Measurements from ENCODE around the gene ADISSP. TPM values are rescaled to one million over a fixed set of nuclear protein-coding genes. Genes with fewer than 3 reads are reported as not detected.

Gene ADISSP
- total and polyA plus RNA-seq, 2 of the 13 experiments (the other 11 are each of a cell fraction or from before 2014, with no cell fraction given), result 38.3 to 90.6 TPM

DNA sequence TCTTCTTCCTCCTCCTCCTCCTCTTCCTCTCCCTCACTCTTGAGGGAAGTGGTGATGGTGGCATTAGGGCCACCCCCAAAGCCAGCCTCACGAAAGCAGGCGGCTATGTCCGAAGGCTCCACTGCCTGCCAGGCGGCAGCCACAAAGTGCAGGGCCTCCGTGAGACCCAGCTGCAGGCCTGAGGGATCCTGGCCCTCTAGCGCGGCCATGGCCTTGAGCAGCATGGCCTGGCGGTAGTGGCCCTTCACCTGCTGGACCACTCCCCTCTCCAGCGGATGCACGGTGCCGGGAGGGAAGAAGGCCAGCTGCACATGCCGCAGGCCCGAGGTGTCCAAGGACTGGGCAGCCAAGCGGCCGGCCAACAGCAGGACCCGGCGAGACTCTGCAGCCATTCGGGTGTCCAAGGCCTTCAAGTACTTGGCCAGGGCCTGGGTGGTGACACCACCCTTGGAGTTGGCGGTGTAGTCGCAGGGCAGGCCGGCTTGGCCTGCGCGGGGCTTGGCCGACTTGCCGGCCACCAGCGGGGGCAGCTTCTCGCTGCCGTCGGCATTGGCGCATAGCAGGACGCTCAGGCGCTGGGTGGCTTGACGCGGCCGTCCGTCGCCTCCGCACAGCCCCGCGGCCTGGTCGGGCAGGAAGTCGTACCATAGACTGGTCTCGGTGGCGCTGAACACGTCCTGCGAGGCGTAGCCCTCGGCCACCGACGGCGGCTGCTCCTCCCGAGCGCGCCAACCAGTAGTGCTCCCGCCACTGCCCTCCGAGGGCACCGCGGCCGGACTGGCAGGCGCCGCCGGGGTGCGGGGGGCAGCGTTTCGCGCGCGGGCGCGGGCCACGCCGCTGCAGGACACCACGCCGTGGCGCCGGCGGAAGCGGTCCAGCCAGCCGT, 17.9 kb upstream of the ADISSP start (continued):
- TF ChIP-seq MAFG (CRISPR knock-in tag; IDR thresholded peaks at IDR 0.05) (no peak), PAX8 (CRISPR knock-in tag; IDR thresholded peaks at IDR 0.05; ENCODE audit: borderline replicate concordance) (no peak), GLMP (CRISPR knock-in tag; IDR thresholded peaks at IDR 0.05; ENCODE audit: borderline replicate concordance) (no peak), NR2F6 (IDR thresholded peaks at IDR 0.05) (no peak), NR2F6 (CRISPR knock-in tag; IDR thresholded peaks at IDR 0.05) (peak; percentile 38; the same call in 1 of the 2 replicates), ZNF547 (CRISPR knock-in tag; IDR thresholded peaks at IDR 0.05) (0 out of 2 replicates have a peak, but pooled peaks have one; percentile 45), NR2F2 (IDR thresholded peaks at IDR 0.05; ENCODE audit: borderline replicate concordance, low read depth) (no peak), ZNF550 (CRISPR knock-in tag; IDR thresholded peaks at IDR 0.05; ENCODE audit: borderline replicate concordance) (no peak), ZNF530 (CRISPR knock-in tag; IDR thresholded peaks at IDR 0.05; ENCODE audit: low read depth) (no peak), PRMT3 (CRISPR knock-in tag; IDR thresholded peaks at IDR 0.05; ENCODE audit: borderline replicate concordance, low read depth) (no peak), THAP11 (CRISPR knock-in tag; IDR thresholded peaks at IDR 0.05) (peak; percentile 57), ZNF710 (CRISPR knock-in tag; IDR thresholded peaks at IDR 0.05; ENCODE audit: borderline replicate concordance) (0 out of 2 replicates have a peak, but pooled peaks have one; percentile 16), KLF9 (CRISPR knock-in tag; IDR thresholded peaks at IDR 0.05; ENCODE audit: low read depth) (no peak), TRIM24 (CRISPR knock-in tag; IDR thresholded peaks at IDR 0.05) (no peak), ZC3H13 (CRISPR knock-in tag; IDR thresholded peaks at IDR 0.05) (peak; percentile 76), BRD4 (CRISPR knock-in tag; IDR thresholded peaks at IDR 0.05) (no peak), ZNF724P (CRISPR knock-in tag; IDR thresholded peaks at IDR 0.05; ENCODE audit: borderline replicate concordance) (no peak)
- TF ChIP-seq, protein P1, sequence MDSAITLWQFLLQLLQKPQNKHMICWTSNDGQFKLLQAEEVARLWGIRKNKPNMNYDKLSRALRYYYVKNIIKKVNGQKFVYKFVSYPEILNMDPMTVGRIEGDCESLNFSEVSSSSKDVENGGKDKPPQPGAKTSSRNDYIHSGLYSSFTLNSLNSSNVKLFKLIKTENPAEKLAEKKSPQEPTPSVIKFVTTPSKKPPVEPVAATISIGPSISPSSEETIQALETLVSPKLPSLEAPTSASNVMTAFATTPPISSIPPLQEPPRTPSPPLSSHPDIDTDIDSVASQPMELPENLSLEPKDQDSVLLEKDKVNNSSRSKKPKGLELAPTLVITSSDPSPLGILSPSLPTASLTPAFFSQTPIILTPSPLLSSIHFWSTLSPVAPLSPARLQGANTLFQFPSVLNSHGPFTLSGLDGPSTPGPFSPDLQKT (CRISPR knock-in tag; IDR thresholded peaks at IDR 0.05; ENCODE audit: borderline replicate concordance), result no peak
- TF ChIP-seq, protein P2, sequence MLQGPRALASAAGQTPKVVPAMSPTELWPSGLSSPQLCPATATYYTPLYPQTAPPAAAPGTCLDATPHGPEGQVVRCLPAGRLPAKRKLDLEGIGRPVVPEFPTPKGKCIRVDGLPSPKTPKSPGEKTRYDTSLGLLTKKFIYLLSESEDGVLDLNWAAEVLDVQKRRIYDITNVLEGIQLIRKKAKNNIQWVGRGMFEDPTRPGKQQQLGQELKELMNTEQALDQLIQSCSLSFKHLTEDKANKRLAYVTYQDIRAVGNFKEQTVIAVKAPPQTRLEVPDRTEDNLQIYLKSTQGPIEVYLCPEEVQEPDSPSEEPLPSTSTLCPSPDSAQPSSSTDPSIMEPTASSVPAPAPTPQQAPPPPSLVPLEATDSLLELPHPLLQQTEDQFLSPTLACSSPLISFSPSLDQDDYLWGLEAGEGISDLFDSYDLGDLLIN (CRISPR knock-in tag; IDR thresholded peaks at IDR 0.05; ENCODE audit: borderline replicate concordance), result no peak
- TF ChIP-seq, protein P3, sequence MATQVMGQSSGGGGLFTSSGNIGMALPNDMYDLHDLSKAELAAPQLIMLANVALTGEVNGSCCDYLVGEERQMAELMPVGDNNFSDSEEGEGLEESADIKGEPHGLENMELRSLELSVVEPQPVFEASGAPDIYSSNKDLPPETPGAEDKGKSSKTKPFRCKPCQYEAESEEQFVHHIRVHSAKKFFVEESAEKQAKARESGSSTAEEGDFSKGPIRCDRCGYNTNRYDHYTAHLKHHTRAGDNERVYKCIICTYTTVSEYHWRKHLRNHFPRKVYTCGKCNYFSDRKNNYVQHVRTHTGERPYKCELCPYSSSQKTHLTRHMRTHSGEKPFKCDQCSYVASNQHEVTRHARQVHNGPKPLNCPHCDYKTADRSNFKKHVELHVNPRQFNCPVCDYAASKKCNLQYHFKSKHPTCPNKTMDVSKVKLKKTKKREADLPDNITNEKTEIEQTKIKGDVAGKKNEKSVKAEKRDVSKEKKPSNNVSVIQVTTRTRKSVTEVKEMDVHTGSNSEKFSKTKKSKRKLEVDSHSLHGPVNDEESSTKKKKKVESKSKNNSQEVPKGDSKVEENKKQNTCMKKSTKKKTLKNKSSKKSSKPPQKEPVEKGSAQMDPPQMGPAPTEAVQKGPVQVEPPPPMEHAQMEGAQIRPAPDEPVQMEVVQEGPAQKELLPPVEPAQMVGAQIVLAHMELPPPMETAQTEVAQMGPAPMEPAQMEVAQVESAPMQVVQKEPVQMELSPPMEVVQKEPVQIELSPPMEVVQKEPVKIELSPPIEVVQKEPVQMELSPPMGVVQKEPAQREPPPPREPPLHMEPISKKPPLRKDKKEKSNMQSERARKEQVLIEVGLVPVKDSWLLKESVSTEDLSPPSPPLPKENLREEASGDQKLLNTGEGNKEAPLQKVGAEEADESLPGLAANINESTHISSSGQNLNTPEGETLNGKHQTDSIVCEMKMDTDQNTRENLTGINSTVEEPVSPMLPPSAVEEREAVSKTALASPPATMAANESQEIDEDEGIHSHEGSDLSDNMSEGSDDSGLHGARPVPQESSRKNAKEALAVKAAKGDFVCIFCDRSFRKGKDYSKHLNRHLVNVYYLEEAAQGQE (IDR thresholded peaks at IDR 0.05; ENCODE audit: borderline replicate concordance in 1 of 2, low read depth in 1 of 2, low read length in 2 of 2), result no peak

Data from HepG2 (cell line).